GM12801 (cell line): ENCODE results near the gene ALDH3A1.

ENCODE experiments used
- CTCF ChIP-seq: IDR thresholded peaks from one replicate; pipeline ENCODE4 v1.5.1; 2011; ENCODE audit warnings: control low read depth; ENCODE audit not compliant: insufficient read length; ENCODE audit errors: extremely low read depth

Gene ALDH3A1

DNA sequence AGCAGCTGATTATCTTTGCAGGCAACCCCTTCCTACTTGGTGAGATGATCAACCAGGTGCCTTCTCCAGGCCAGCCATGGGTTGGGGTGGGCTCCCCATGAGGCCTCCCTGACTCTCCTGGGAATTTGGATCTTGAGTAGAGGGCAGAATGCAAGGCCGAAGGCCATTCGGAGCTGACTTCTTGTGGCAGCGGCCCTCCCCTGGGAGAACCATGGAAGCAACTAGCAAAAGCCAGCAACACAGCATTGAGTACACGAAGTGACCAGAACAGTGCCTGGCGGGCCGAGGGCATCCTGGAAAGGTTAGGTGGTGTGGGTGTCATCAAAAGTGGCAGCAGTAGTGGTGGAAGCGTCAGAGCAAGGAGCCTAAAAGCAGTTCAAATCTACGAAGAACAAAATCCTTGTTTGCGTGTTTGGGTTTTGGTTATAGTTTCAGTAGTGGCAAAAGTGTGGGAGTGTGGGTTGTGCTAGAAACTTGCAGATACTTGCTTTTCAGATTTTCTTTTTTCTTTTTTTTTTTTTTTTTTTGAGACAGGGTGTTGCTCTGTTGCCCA, 2.0 kb upstream of the ALDH3A1 start:
- TF ChIP-seq CTCF = no peak

DNA sequence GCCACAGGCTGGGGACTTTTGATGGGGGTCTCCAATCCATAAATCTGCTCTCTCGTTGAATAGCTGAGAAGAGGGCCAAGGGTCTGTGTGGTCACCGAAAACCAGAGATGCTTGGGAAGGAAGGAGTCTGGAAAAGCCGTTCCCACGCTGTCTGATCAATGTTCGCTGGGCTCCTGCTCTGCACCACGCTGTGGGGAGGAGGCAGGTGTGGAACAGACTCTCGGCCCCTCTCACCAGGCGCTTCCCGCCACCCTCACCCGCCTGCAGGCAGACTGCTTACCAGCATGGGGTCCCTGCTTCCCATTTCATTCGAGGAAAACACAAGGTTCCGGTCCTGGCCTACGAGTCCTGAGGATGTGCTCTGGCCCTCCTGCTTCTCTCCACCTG, 702 bp upstream of the ALDH3A1 start:
- TF ChIP-seq CTCF = no peak

- no peak for TF ChIP-seq CTCF
These were observed 859 bp downstream of the ALDH3A1 start for GRCh38 chr17:19747159-19747719.

- TF ChIP-seq CTCF = no peak
These were observed 1.6 kb downstream of the ALDH3A1 start for GRCh38 chr17:19746517-19746916.

GRCh38 chr17:19744922-19745757, 3.0 kb downstream of the ALDH3A1 start:
- TF ChIP-seq CTCF = no peak

DNA sequence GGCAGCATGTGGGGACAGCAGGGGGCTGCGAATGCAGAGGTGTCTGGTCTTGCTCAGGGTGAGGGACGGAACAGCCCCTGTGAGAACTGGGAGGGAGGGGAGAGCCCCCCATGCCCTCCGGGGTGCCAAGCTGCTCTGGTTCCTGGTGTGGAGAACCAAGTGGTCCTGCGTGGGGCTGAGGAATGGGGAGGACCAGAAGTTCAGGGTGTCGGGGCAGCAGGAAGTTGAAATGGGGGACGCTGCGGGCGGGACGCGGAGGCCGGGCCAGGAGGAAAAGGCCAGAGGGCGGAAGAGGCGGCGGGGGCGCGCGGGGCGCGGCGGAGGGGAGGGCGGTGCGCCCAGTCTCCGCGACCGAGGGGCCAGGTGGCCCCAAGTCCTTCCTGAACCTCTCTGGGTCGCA, 3.6 kb downstream of the ALDH3A1 start:
- no peak for TF ChIP-seq CTCF

- no peak for TF ChIP-seq CTCF
These were observed 4.7 kb downstream of the ALDH3A1 start for GRCh38 chr17:19743101-19744100.
